HUES48 (cell line): ENCODE data around the gene SLC5A9.

ENCODE experiments used
- H3K27ac ChIP-seq: one replicate; pipeline ENCODE4 v1.7.0; 2013; ENCODE audit warnings: low read depth, low read length, inconsistent platforms
- H3K27me3 ChIP-seq: 2 replicates; pipeline ENCODE4 v1.6.1; 2013; ENCODE audit warnings: mild to moderate bottlenecking, low read length; ENCODE audit not compliant: control insufficient read depth, insufficient read depth
- H3K36me3 ChIP-seq: 2 replicates; pipeline ENCODE4 v1.6.1; 2013; ENCODE audit warnings: low read length; ENCODE audit not compliant: control insufficient read depth, insufficient read depth
- H3K4me1 ChIP-seq: 2 replicates; pipeline ENCODE4 v1.6.1; 2013; ENCODE audit warnings: mild to moderate bottlenecking, low read length; ENCODE audit not compliant: control insufficient read depth, insufficient read depth
- H3K4me3 ChIP-seq: 2 replicates; pipeline ENCODE4 v1.5.1; 2013; ENCODE audit warnings: mild to moderate bottlenecking, low read depth, low read length
- H3K9ac ChIP-seq: 2 replicates; pipeline ENCODE4 v1.6.1; 2013; ENCODE audit warnings: mild to moderate bottlenecking, low read depth, low read length, moderate library complexity
- H3K9me3 ChIP-seq: 2 replicates; pipeline ENCODE4 v1.6.1; 2013; ENCODE audit warnings: low read length; ENCODE audit not compliant: control insufficient read depth, insufficient read depth

The SLC5A9 gene

GRCh38 chr1:48245106-48245505 is 22.6 kb downstream of the SLC5A9 start:
- H3K27ac ChIP-seq: no peak overlapping the region
- no peak overlapping the region for H3K4me3 ChIP-seq
- H3K4me1 ChIP-seq: peaks cover 5% of the 10 kb centered on the region; the same call in 1 of the 2 replicates
- no peaks in the 10 kb centered on the region for H3K27me3 ChIP-seq
- no peaks in the 10 kb centered on the region for H3K36me3 ChIP-seq
- no peaks in the 10 kb centered on the region for H3K9me3 ChIP-seq
- no peak overlapping the region for H3K9ac ChIP-seq

- Histone ChIP-seq H3K27me3 (no peaks in the 10 kb centered on the region), H3K27ac (no peak overlapping the region)
Measured at GRCh38 chr1:48246727-48247126, 24.2 kb downstream of the SLC5A9 start.

GRCh38 chr1:48248356-48248755 is 25.8 kb downstream of the SLC5A9 start:
- H3K4me3 ChIP-seq: no peak overlapping the region
- no peaks in the 10 kb centered on the region for H3K27me3 ChIP-seq
- H3K4me1 ChIP-seq: no peaks in the 10 kb centered on the region
- no peaks in the 10 kb centered on the region for H3K9me3 ChIP-seq
- H3K9ac ChIP-seq: no peak overlapping the region
- no peak overlapping the region for H3K27ac ChIP-seq
- H3K36me3 ChIP-seq: no peaks in the 10 kb centered on the region

More at GRCh38 chr1:48246727-48247126, 24.2 kb downstream of the SLC5A9 start:
- H3K4me1 ChIP-seq: peaks cover 5% of the 10 kb centered on the region; the same call in 1 of the 2 replicates
- no peaks in the 10 kb centered on the region for H3K36me3 ChIP-seq
- H3K4me3 ChIP-seq: no peak overlapping the region
- no peaks in the 10 kb centered on the region for H3K9me3 ChIP-seq
- no peak overlapping the region for H3K9ac ChIP-seq

GRCh38 chr1:48249868-48250267 is 27.4 kb downstream of the SLC5A9 start:
- no peaks in the 10 kb centered on the region for H3K4me1 ChIP-seq
- no peaks in the 10 kb centered on the region for H3K27me3 ChIP-seq
- no peaks in the 10 kb centered on the region for H3K36me3 ChIP-seq
- H3K9me3 ChIP-seq: no peaks in the 10 kb centered on the region
- no peak overlapping the region for H3K4me3 ChIP-seq
- H3K27ac ChIP-seq: no peak overlapping the region
- no peak overlapping the region for H3K9ac ChIP-seq

- Histone ChIP-seq H3K27me3 (no peaks in the 10 kb centered on the region), H3K27ac (no peak overlapping the region), H3K4me1 (no peaks in the 10 kb centered on the region), H3K9ac (no peak overlapping the region), H3K4me3 (no peak overlapping the region), H3K9me3 (no peaks in the 10 kb centered on the region), H3K36me3 (no peaks in the 10 kb centered on the region)
Measured at GRCh38 chr1:48250572-48250971, 28.1 kb downstream of the SLC5A9 start.

- no peaks in the 10 kb centered on the region for H3K9me3 ChIP-seq
- H3K27me3 ChIP-seq: no peaks in the 10 kb centered on the region
- H3K36me3 ChIP-seq: no peaks in the 10 kb centered on the region
- no peak overlapping the region for H3K9ac ChIP-seq
- no peaks in the 10 kb centered on the region for H3K4me1 ChIP-seq
- H3K27ac ChIP-seq: no peak overlapping the region
- no peak overlapping the region for H3K4me3 ChIP-seq
Measured at GRCh38 chr1:48251323-48251722, 28.8 kb downstream of the SLC5A9 start.

GRCh38 chr1:48251821-48252220 is 29.3 kb downstream of the SLC5A9 start:
- H3K27me3 ChIP-seq: no peaks in the 10 kb centered on the region

GRCh38 chr1:48254254-48254653 is 31.7 kb downstream of the SLC5A9 start:
- H3K27ac ChIP-seq: no peak overlapping the region
- no peaks in the 10 kb centered on the region for H3K36me3 ChIP-seq
- H3K9ac ChIP-seq: no peak overlapping the region
- no peak overlapping the region for H3K4me3 ChIP-seq
- H3K9me3 ChIP-seq: no peaks in the 10 kb centered on the region
- no peaks in the 10 kb centered on the region for H3K27me3 ChIP-seq
- no peaks in the 10 kb centered on the region for H3K4me1 ChIP-seq

More at GRCh38 chr1:48251821-48252220, 29.3 kb downstream of the SLC5A9 start:
- Histone ChIP-seq H3K9me3 (no peaks in the 10 kb centered on the region), H3K4me3 (no peak overlapping the region), H3K36me3 (no peaks in the 10 kb centered on the region), H3K27ac (no peak overlapping the region), H3K4me1 (no peaks in the 10 kb centered on the region), H3K9ac (no peak overlapping the region)

- Histone ChIP-seq H3K4me1 (no peaks in the 10 kb centered on the region), H3K9ac (no peak overlapping the region), H3K27me3 (no peaks in the 10 kb centered on the region), H3K27ac (no peak overlapping the region), H3K36me3 (no peaks in the 10 kb centered on the region), H3K4me3 (no peak overlapping the region), H3K9me3 (no peaks in the 10 kb centered on the region)
Measured at GRCh38 chr1:48258106-48258505, 35.6 kb downstream of the SLC5A9 start.

GRCh38 chr1:48261881-48262400 is 39.4 kb downstream of the SLC5A9 start:
- Histone ChIP-seq H3K9ac (no peak overlapping the region), H3K9me3 (no peaks in the 10 kb centered on the region), H3K27me3 (no peaks in the 10 kb centered on the region), H3K36me3 (no peaks in the 10 kb centered on the region), H3K4me3 (no peak overlapping the region), H3K27ac (no peak overlapping the region), H3K4me1 (no peaks in the 10 kb centered on the region)

GRCh38 chr1:48263041-48263440 is 40.5 kb downstream of the SLC5A9 start:
- Histone ChIP-seq H3K9ac (no peak overlapping the region), H3K27me3 (no peaks in the 10 kb centered on the region), H3K4me1 (no peaks in the 10 kb centered on the region), H3K4me3 (no peak overlapping the region), H3K36me3 (no peaks in the 10 kb centered on the region), H3K9me3 (no peaks in the 10 kb centered on the region; the same call in 1 of the 2 replicates), H3K27ac (no peak overlapping the region)
